ENCODE data around the gene ARNT2.

Gene ARNT2

GRCh38 chr15:80609091-80609490 is 204.9 kb downstream of the ARNT2 start:
- peaks cover 9% of the 10 kb centered on the region for H3K27me3 Mint-ChIP-seq
- H3K9me3 Mint-ChIP-seq, result no peaks in the 10 kb centered on the region
- no peak overlapping the region for H3K27ac Mint-ChIP-seq
- no peak for ATAC-seq
- H3K36me3 Mint-ChIP-seq, result no peaks in the 10 kb centered on the region
- no peak overlapping the region for H3K4me3 Mint-ChIP-seq
- no peaks in the 10 kb centered on the region for H3K4me1 Mint-ChIP-seq

GRCh38 chr15:80609512-80609946 is 205.3 kb downstream of the ARNT2 start:
- ATAC-seq, result no peak
- Mint-ChIP-seq H3K27me3 (peaks cover 9% of the 10 kb centered on the region), H3K4me3 (no peak overlapping the region), H3K27ac (no peak overlapping the region), H3K9me3 (no peaks in the 10 kb centered on the region), H3K4me1 (no peaks in the 10 kb centered on the region), H3K36me3 (no peaks in the 10 kb centered on the region)

GRCh38 chr15:80611543-80612080 is 207.4 kb downstream of the ARNT2 start:
- H3K4me1 Mint-ChIP-seq, result no peaks in the 10 kb centered on the region

GRCh38 chr15:80612118-80612823 is 208.1 kb downstream of the ARNT2 start:
- ATAC-seq, result no peak
- no peaks in the 10 kb centered on the region for H3K36me3 Mint-ChIP-seq
- peaks cover 3% of the 10 kb centered on the region for H3K9me3 Mint-ChIP-seq
- no peaks in the 10 kb centered on the region for H3K4me1 Mint-ChIP-seq
- peaks cover 24% of the 10 kb centered on the region for H3K27me3 Mint-ChIP-seq
- no peak overlapping the region for H3K4me3 Mint-ChIP-seq
- no peak overlapping the region for H3K27ac Mint-ChIP-seq

More at GRCh38 chr15:80611543-80612080, 207.4 kb downstream of the ARNT2 start:
- H3K36me3 Mint-ChIP-seq, result no peaks in the 10 kb centered on the region
- H3K4me3 Mint-ChIP-seq, result no peak overlapping the region
- peaks cover 3% of the 10 kb centered on the region for H3K9me3 Mint-ChIP-seq
- no peak for ATAC-seq
- no peak overlapping the region for H3K27ac Mint-ChIP-seq
- peaks cover 17% of the 10 kb centered on the region for H3K27me3 Mint-ChIP-seq

GRCh38 chr15:80613762-80614365 is 209.7 kb downstream of the ARNT2 start:
- H3K4me3 Mint-ChIP-seq, result no peak overlapping the region
- H3K9me3 Mint-ChIP-seq, result peaks cover 5% of the 10 kb centered on the region
- H3K36me3 Mint-ChIP-seq, result no peaks in the 10 kb centered on the region
- H3K27ac Mint-ChIP-seq, result no peak overlapping the region
- ATAC-seq, result no peak
- no peaks in the 10 kb centered on the region for H3K4me1 Mint-ChIP-seq
- peaks cover 35% of the 10 kb centered on the region for H3K27me3 Mint-ChIP-seq

- H3K9me3 Mint-ChIP-seq, result peaks cover 5% of the 10 kb centered on the region
- peaks cover 29% of the 10 kb centered on the region for H3K27me3 Mint-ChIP-seq
- ATAC-seq, result no peak
- H3K27ac Mint-ChIP-seq, result no peak overlapping the region
- no peak overlapping the region for H3K4me3 Mint-ChIP-seq
- H3K36me3 Mint-ChIP-seq, result no peaks in the 10 kb centered on the region
- H3K4me1 Mint-ChIP-seq, result no peaks in the 10 kb centered on the region
These were observed 210.7 kb downstream of the ARNT2 start for GRCh38 chr15:80614711-80615360.

GRCh38 chr15:80615361-80615736 is 211.2 kb downstream of the ARNT2 start:
- peaks cover 5% of the 10 kb centered on the region for H3K9me3 Mint-ChIP-seq
- H3K36me3 Mint-ChIP-seq, result no peaks in the 10 kb centered on the region
- no peaks in the 10 kb centered on the region for H3K4me1 Mint-ChIP-seq
- no peak overlapping the region for H3K4me3 Mint-ChIP-seq
- H3K27me3 Mint-ChIP-seq, result peaks cover 29% of the 10 kb centered on the region
- no peak for ATAC-seq
- H3K27ac Mint-ChIP-seq, result no peak overlapping the region

GRCh38 chr15:80615783-80616391 is 211.7 kb downstream of the ARNT2 start:
- Mint-ChIP-seq H3K36me3 (no peaks in the 10 kb centered on the region), H3K4me3 (no peak overlapping the region), H3K9me3 (peaks cover 5% of the 10 kb centered on the region), H3K4me1 (no peaks in the 10 kb centered on the region), H3K27ac (no peak overlapping the region), H3K27me3 (peaks cover 29% of the 10 kb centered on the region)
- ATAC-seq, result no peak

- no peak for ATAC-seq
- H3K27me3 Mint-ChIP-seq, result peaks cover 29% of the 10 kb centered on the region
These were observed 214.7 kb downstream of the ARNT2 start for GRCh38 chr15:80618685-80619400.

GRCh38 chr15:80619680-80620079 is 215.5 kb downstream of the ARNT2 start:
- H3K9me3 Mint-ChIP-seq, result peaks cover 8% of the 10 kb centered on the region
- no peak for ATAC-seq
- no peaks in the 10 kb centered on the region for H3K36me3 Mint-ChIP-seq
- no peaks in the 10 kb centered on the region for H3K4me1 Mint-ChIP-seq
- H3K4me3 Mint-ChIP-seq, result no peak overlapping the region
- peaks cover 29% of the 10 kb centered on the region for H3K27me3 Mint-ChIP-seq
- no peak overlapping the region for H3K27ac Mint-ChIP-seq

More at GRCh38 chr15:80618685-80619400, 214.7 kb downstream of the ARNT2 start:
- no peaks in the 10 kb centered on the region for H3K36me3 Mint-ChIP-seq
- H3K9me3 Mint-ChIP-seq, result peaks cover 8% of the 10 kb centered on the region
- no peak overlapping the region for H3K27ac Mint-ChIP-seq
- no peak overlapping the region for H3K4me3 Mint-ChIP-seq
- H3K4me1 Mint-ChIP-seq, result no peaks in the 10 kb centered on the region

GRCh38 chr15:80620141-80620540 is 216.0 kb downstream of the ARNT2 start:
- ATAC-seq, result no peak
- no peaks in the 10 kb centered on the region for H3K36me3 Mint-ChIP-seq
- peaks cover 8% of the 10 kb centered on the region for H3K9me3 Mint-ChIP-seq
- no peaks in the 10 kb centered on the region for H3K4me1 Mint-ChIP-seq
- H3K27ac Mint-ChIP-seq, result no peak overlapping the region
- H3K27me3 Mint-ChIP-seq, result peaks cover 29% of the 10 kb centered on the region
- H3K4me3 Mint-ChIP-seq, result no peak overlapping the region

GRCh38 chr15:80620931-80621330 is 216.7 kb downstream of the ARNT2 start:
- ATAC-seq, result no peak
- H3K36me3 Mint-ChIP-seq, result no peaks in the 10 kb centered on the region
- H3K4me3 Mint-ChIP-seq, result no peak overlapping the region
- no peaks in the 10 kb centered on the region for H3K4me1 Mint-ChIP-seq
- H3K27ac Mint-ChIP-seq, result no peak overlapping the region
- H3K27me3 Mint-ChIP-seq, result peaks cover 28% of the 10 kb centered on the region
- peaks cover 5% of the 10 kb centered on the region for H3K9me3 Mint-ChIP-seq

GRCh38 chr15:80626643-80627120 is 222.5 kb downstream of the ARNT2 start:
- Mint-ChIP-seq H3K27me3 (peaks cover 11% of the 10 kb centered on the region), H3K36me3 (no peaks in the 10 kb centered on the region), H3K4me1 (no peaks in the 10 kb centered on the region), H3K9me3 (peaks cover 7% of the 10 kb centered on the region), H3K4me3 (no peak overlapping the region), H3K27ac (no peak overlapping the region)
- no peak for ATAC-seq

GRCh38 chr15:80629355-80629754 is 225.2 kb downstream of the ARNT2 start:
- no peak for ATAC-seq
- H3K27ac Mint-ChIP-seq, result no peak overlapping the region
- H3K27me3 Mint-ChIP-seq, result peaks cover 11% of the 10 kb centered on the region
- no peaks in the 10 kb centered on the region for H3K36me3 Mint-ChIP-seq
- H3K4me1 Mint-ChIP-seq, result no peaks in the 10 kb centered on the region
- H3K4me3 Mint-ChIP-seq, result no peak overlapping the region
- peaks cover 4% of the 10 kb centered on the region for H3K9me3 Mint-ChIP-seq

GRCh38 chr15:80630981-80631380 is 226.8 kb downstream of the ARNT2 start:
- Mint-ChIP-seq H3K27ac (no peak overlapping the region), H3K9me3 (peaks cover 4% of the 10 kb centered on the region), H3K36me3 (no peaks in the 10 kb centered on the region), H3K27me3 (peaks cover 20% of the 10 kb centered on the region), H3K4me3 (no peak overlapping the region), H3K4me1 (no peaks in the 10 kb centered on the region)
- no peak for ATAC-seq
